Endothelial cell of umbilical vein (primary cell): ENCODE data around the gene PDK2. TPM values are rescaled to one million over a fixed set of nuclear protein-coding genes. Genes with fewer than 3 reads are reported as not detected.

ENCODE experiments used
- BruUV-seq: library from RNA; stranded (reverse); fragments of 400-500 nt; replicated peaks from 2 replicates; lab custom pipeline; 2021; lab: Mats Ljungman, UMichigan
- CTCF ChIA-PET: fragments of 300-600, 350-600 bp; sonication (Branson Sonifier 250); formaldehyde crosslinking; loops from one replicate; lab custom pipeline; 2021; ENCODE audit warnings: antibody characterized with exemption, inconsistent platforms; lab: Charles Lee
- POLR2A ChIA-PET: fragments of 300-600, 350-600 bp; sonication (Branson Sonifier 250); formaldehyde crosslinking; loops from one replicate; lab custom pipeline; 2021; ENCODE audit warnings: antibody characterized with exemption, inconsistent platforms; lab: Charles Lee
- DNase-seq: peaks from one replicate; pipeline ENCODE4 v3.0.0-alpha.2; 2011; ENCODE audit warnings: low read depth, low spot score
- FAIRE-seq: peaks from 2 replicates; lab custom pipeline; 2011; peaks lifted over from hg19 to GRCh38; lab: Jason Lieb, UNC
- H2AFZ ChIP-seq: 2 replicates; pipeline ENCODE4 v1.6.0; 2012; ENCODE audit warnings: low read depth, low read length, control low read depth, inconsistent platforms
- H3K27ac ChIP-seq: 2 replicates; pipeline ENCODE4 v1.5.1; 2011; ENCODE audit warnings: low read depth, mild to moderate bottlenecking, control low read depth, low read length, moderate library complexity; ENCODE audit not compliant: insufficient read depth
- H3K27me3 ChIP-seq, 2 experiments: 2 replicates each; pipeline versions ENCODE4 v1.6.0 to v1.6.1; 2011; ENCODE audit warnings: low read length in 2 of 2, mixed read lengths in 1 of 2; ENCODE audit not compliant: control insufficient read depth in 2 of 2, insufficient read depth in 2 of 2
- H3K36me3 ChIP-seq, 2 experiments: 2 replicates in 1 of 2; 3 replicates in 1 of 2; pipeline ENCODE4 v1.5.1; 2011; ENCODE audit warnings: low read length in 2 of 2, mild to moderate bottlenecking in 1 of 2, moderate library complexity in 1 of 2; ENCODE audit not compliant: control insufficient read depth in 2 of 2, insufficient read depth in 2 of 2; ENCODE audit errors: extremely low read depth in 1 of 2
- H3K4me1 ChIP-seq: 3 replicates; pipeline ENCODE4 v1.5.1; 2011; ENCODE audit warnings: mild to moderate bottlenecking, low read length; ENCODE audit not compliant: control insufficient read depth, insufficient read depth; ENCODE audit errors: extremely low read depth
- H3K4me2 ChIP-seq: 2 replicates; pipeline ENCODE4 v1.6.1; 2011; ENCODE audit warnings: low read length, control low read depth, mixed read lengths; ENCODE audit not compliant: insufficient read depth
- H3K4me3 ChIP-seq, 3 experiments: fragments of 200-600 bp in 1 of 3; sonication (generic), shearing (Covaris generic) in 1 of 3; replicated peaks in 1 of 3; 2 replicates each; pipeline ENCODE4 v1.5.1; 2011 to 2016; ENCODE audit warnings: control low read depth in 3 of 3, low read length in 3 of 3, mild to moderate bottlenecking in 2 of 3, inconsistent platforms in 1 of 3, low read depth in 1 of 3, moderate library complexity in 1 of 3; ENCODE audit not compliant: insufficient read depth in 1 of 3
- H3K79me2 ChIP-seq: 2 replicates; pipeline ENCODE4 v1.6.0; 2012; ENCODE audit warnings: low read length, inconsistent platforms; ENCODE audit not compliant: control insufficient read depth, insufficient read depth
- H3K9ac ChIP-seq: replicated peaks from 2 replicates; pipeline ENCODE3; 2011; ENCODE audit warnings: low read length, control low read depth; ENCODE audit not compliant: insufficient read depth; ENCODE audit errors: extremely low read depth
- H3K9me1 ChIP-seq: replicated peaks from 3 replicates; pipeline ENCODE4 v1.6.0; 2011; ENCODE audit warnings: mild to moderate bottlenecking, low read length; ENCODE audit not compliant: control insufficient read depth, insufficient read depth; ENCODE audit errors: extremely low read depth
- H3K9me3 ChIP-seq: replicated peaks from 2 replicates; pipeline ENCODE4 v1.5.1; 2012; ENCODE audit warnings: low read length, inconsistent platforms; ENCODE audit not compliant: control insufficient read depth, insufficient read depth
- H4K20me1 ChIP-seq: replicated peaks from 2 replicates; pipeline ENCODE3; 2011; ENCODE audit warnings: mild to moderate bottlenecking, low read length; ENCODE audit not compliant: control insufficient read depth, insufficient read depth; ENCODE audit errors: extremely low read depth
- EZH2 ChIP-seq: IDR thresholded peaks from 2 replicates; pipeline ENCODE4 v1.6.1; 2012; ENCODE audit warnings: borderline replicate concordance, low read depth, mild to moderate bottlenecking, moderate library complexity, low read length, inconsistent platforms; ENCODE audit not compliant: severe bottlenecking
- FOS ChIP-seq: IDR thresholded peaks from 2 replicates; pipeline ENCODE4 v1.6.1; 2011; ENCODE audit warnings: mild to moderate bottlenecking, low read length, moderate library complexity, borderline replicate concordance; ENCODE audit not compliant: insufficient read depth
- GATA2 ChIP-seq: IDR thresholded peaks from 2 replicates; pipeline ENCODE4 v1.7.0; 2011; ENCODE audit warnings: low read depth, mild to moderate bottlenecking, moderate library complexity, mixed read lengths, low read length; ENCODE audit not compliant: insufficient read length, insufficient read depth
- JUN ChIP-seq: IDR thresholded peaks from 2 replicates; pipeline ENCODE4 v1.6.1; 2011; ENCODE audit warnings: borderline replicate concordance, low read depth; ENCODE audit not compliant: insufficient read length, insufficient read depth
- MYC ChIP-seq: IDR thresholded peaks from one replicate; pipeline ENCODE4 v1.6.1; 2011; ENCODE audit warnings: mild to moderate bottlenecking, low read depth, low read length
- POLR2A ChIP-seq: IDR thresholded peaks from 2 replicates; pipeline ENCODE4 v1.6.1; 2012; ENCODE audit warnings: low read depth, mild to moderate bottlenecking, control low read depth, low read length
- POLR2AphosphoS5 ChIP-seq: IDR thresholded peaks from 2 replicates; pipeline ENCODE4 v1.6.1; 2012; ENCODE audit warnings: low read depth, mild to moderate bottlenecking, control low read depth, low read length, moderate library complexity; ENCODE audit not compliant: insufficient read depth
- dilution Hi-C: fragments of 300-500 bp; cut with MboI; formaldehyde crosslinking; loops from one replicate; pipeline ENCODE4 v1.15.0; 2019; ENCODE audit warnings: low sequenced_read_pairs; ENCODE audit not compliant: extremely low pct_ligation_motif_present
- intact Hi-C: fragments of 100-400 bp; cut with micrococcal nuclease; formaldehyde crosslinking; loops from one replicate; pipeline ENCODE4 v1.10.0; 2022
- polyA plus RNA-seq, 4 experiments: library from polyadenylated mRNA; depleted of rRNA in 3 of 4; stranded (reverse) in 3 of 4; unstranded in 1 of 4; fragments of >200 nt; gene quantifications; 2 replicates each; pipeline versions ENCODE4 v1.2.1 to v1.2.3, GENCODE V29; 2011 to 2012; ENCODE audit warnings: missing spikeins in 1 of 4
- total RNA-seq: library from RNA; stranded (reverse); gene quantifications from 2 replicates; pipeline ENCODE4 v1.2.3, GENCODE V29; 2021
- TF ChIP-seq, protein P1 (sequence below), 2 donors: IDR thresholded peaks; 1 replicate in 1 of 2; 2 replicates in 1 of 2; pipeline ENCODE4 v1.5.1; 2011; ENCODE audit warnings: low read length in 2 of 2, mild to moderate bottlenecking in 2 of 2, moderate library complexity in 2 of 2, control low read depth in 1 of 2, inconsistent platforms in 1 of 2, low read depth in 1 of 2; ENCODE audit not compliant: insufficient read depth in 1 of 2; ENCODE audit errors: extremely low read depth in 1 of 2
- TF ChIP-seq, protein P2 (sequence below): IDR thresholded peaks from 2 replicates; pipeline ENCODE4 v1.6.1; 2011; ENCODE audit not compliant: insufficient read depth, insufficient read length

Gene PDK2
- total and polyA plus RNA-seq, 2 donors (not counting 3 experiments of a cell fraction or from before 2014, with no cell fraction given) = 21.3 to 114 TPM

GRCh38 chr17:50118076-50118827 is 23.1 kb downstream of the PDK2 start:
- no TSS peak for BruUV-seq
- no peak overlapping the region for H3K27ac ChIP-seq
- intact Hi-C loops = loop anchor here (10.0 kb wide), 1 partner anchor 147 kb away; no protein-coding TSS in a partner anchor
- no peaks in the 10 kb centered on the region for H3K27me3 ChIP-seq
- H3K36me3 ChIP-seq = peaks cover 0 to 4% of the 10 kb centered on the region in 2 experiments
- no peak overlapping the region for H2AFZ ChIP-seq
- no peak overlapping the region for H3K4me3 ChIP-seq
- no peaks in the 10 kb centered on the region for H4K20me1 ChIP-seq
- no peak overlapping the region for H3K9ac ChIP-seq
- no peak for TF ChIP-seq FOS
- no peak for TF ChIP-seq EZH2
- TF ChIP-seq, protein P1, sequence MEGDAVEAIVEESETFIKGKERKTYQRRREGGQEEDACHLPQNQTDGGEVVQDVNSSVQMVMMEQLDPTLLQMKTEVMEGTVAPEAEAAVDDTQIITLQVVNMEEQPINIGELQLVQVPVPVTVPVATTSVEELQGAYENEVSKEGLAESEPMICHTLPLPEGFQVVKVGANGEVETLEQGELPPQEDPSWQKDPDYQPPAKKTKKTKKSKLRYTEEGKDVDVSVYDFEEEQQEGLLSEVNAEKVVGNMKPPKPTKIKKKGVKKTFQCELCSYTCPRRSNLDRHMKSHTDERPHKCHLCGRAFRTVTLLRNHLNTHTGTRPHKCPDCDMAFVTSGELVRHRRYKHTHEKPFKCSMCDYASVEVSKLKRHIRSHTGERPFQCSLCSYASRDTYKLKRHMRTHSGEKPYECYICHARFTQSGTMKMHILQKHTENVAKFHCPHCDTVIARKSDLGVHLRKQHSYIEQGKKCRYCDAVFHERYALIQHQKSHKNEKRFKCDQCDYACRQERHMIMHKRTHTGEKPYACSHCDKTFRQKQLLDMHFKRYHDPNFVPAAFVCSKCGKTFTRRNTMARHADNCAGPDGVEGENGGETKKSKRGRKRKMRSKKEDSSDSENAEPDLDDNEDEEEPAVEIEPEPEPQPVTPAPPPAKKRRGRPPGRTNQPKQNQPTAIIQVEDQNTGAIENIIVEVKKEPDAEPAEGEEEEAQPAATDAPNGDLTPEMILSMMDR (IDR thresholded peaks at IDR 0.05; ENCODE audit: extremely low read depth in 1 of 2, insufficient read depth in 1 of 2, low read depth in 1 of 2, low read length in 2 of 2) = no peak
- TF ChIP-seq GATA2 = no peak
- TF ChIP-seq MYC = no peak
- TF ChIP-seq, protein P2, sequence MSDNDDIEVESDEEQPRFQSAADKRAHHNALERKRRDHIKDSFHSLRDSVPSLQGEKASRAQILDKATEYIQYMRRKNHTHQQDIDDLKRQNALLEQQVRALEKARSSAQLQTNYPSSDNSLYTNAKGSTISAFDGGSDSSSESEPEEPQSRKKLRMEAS = no peak
- TF ChIP-seq POLR2A = no peak
- no peak for TF ChIP-seq JUN
- no peak for TF ChIP-seq POLR2AphosphoS5
- H3K9me1 ChIP-seq = no peaks in the 10 kb centered on the region
- FAIRE-seq (no peak), DNase-seq (no peak)
- H3K79me2 ChIP-seq = no peaks in the 10 kb centered on the region
- dilution Hi-C loops = no loop called here
- no peaks in the 10 kb centered on the region for H3K9me3 ChIP-seq
- POLR2A ChIA-PET = interaction anchor here (0.5 to 0.7 kb wide), 2 partner anchors 13 to 33 kb away, joined by 3 to 4 read pairs; no protein-coding TSS in a partner anchor
- no peak overlapping the region for H3K4me2 ChIP-seq
- H3K4me1 ChIP-seq = peaks cover under 1% of the 10 kb centered on the region
- CTCF ChIA-PET = interaction anchor here (0.7 to 4.6 kb wide), 17 partner anchors 9 to 180 kb away, joined by 3 to 57 read pairs (median 9); partner anchors contain the start of genes PPP1R9B and SAMD14
